Astrocyte (in vitro differentiated cells and primary cell): ENCODE measurements around the gene NCMAP.

Source experiments
- CTCF ChIP-seq: IDR thresholded peaks from 2 replicates; pipeline ENCODE4 v1.5.1; 2011; ENCODE audit warnings: low read depth, mild to moderate bottlenecking, inconsistent platforms, low read length, moderate library complexity; ENCODE audit not compliant: insufficient read depth
- EZH2 ChIP-seq: IDR thresholded peaks from 2 replicates; pipeline ENCODE4 v1.6.1; 2012; ENCODE audit warnings: mild to moderate bottlenecking, low read length, inconsistent platforms; ENCODE audit not compliant: insufficient read depth

- TF ChIP-seq CTCF = no peak
- TF ChIP-seq EZH2 = no peak
Measured at GRCh38 chr1:24558902-24559791, 3.3 kb downstream of the NCMAP start.
